Hepatocyte (in vitro differentiated cells): Measurements from ENCODE around the gene GGT6.

Experiments
- CTCF ChIP-seq: fragments of 200-600 bp; sonication (generic); IDR thresholded peaks from 2 replicates; pipeline ENCODE4 v1.5.1; 2016; ENCODE audit warnings: antibody characterized with exemption, mild to moderate bottlenecking; ENCODE audit not compliant: poor library complexity
- EZH2 ChIP-seq: fragments of 200-600 bp; sonication (generic); IDR thresholded peaks from 2 replicates; pipeline ENCODE4 v1.6.1; 2016; ENCODE audit warnings: antibody characterized with exemption, mild to moderate bottlenecking, borderline replicate concordance
- EZH2phosphoT487 ChIP-seq: fragments of 200-600 bp; sonication (generic); IDR thresholded peaks from one replicate; pipeline ENCODE4 v1.6.1; 2018; ENCODE audit warnings: antibody characterized with exemption, mild to moderate bottlenecking, low read depth, moderate library complexity; ENCODE audit not compliant: unreplicated experiment, severe bottlenecking

DNA sequence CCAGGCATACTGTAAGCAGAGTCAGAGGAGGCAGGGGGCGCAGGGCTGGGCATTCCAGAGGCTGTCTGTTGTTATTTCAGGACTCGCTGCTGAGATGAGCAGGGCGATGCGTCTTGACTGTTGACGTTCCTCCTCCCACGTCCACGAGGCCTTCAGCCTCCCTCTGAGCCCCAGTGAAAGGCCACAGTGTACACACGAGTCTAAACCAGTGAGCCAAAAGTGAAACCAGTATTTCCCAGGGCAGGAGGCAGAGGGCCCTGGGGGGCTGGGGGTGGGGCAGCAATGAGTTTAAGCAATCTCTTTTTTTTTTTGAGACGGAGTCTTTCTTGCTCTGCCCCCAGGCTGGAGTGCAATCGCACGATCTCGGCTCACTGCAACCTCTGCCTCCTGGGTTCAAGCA, 45.4 kb upstream of the GGT6 start:
- TF ChIP-seq EZH2: no peak
- no peak for TF ChIP-seq CTCF
- TF ChIP-seq EZH2phosphoT487: no peak
